Vagina (tissue), 2 donors: ENCODE results near the gene TNNC2. TPM values are rescaled to one million over a fixed set of nuclear protein-coding genes. Genes with fewer than 3 reads are reported as not detected.

Source experiments
- DNase-seq, 2 donors: peaks; one replicate each; pipeline ENCODE4 v3.0.0-alpha.2; 2017; ENCODE audit errors: extremely low spot score in 2 of 2
- H3K27ac ChIP-seq: fragments of 200-600 bp; sonication (generic); one replicate; pipeline ENCODE4 v1.5.1; 2019
- H3K27me3 ChIP-seq: fragments of 200-600 bp; sonication (generic); one replicate; pipeline ENCODE4 v1.5.1; 2019
- H3K36me3 ChIP-seq, 2 donors: fragments of 200-600 bp; sonication (generic); one replicate each; pipeline ENCODE4 v1.5.1; 2017 to 2019
- H3K4me1 ChIP-seq: fragments of 200-600 bp; sonication (generic); one replicate; pipeline ENCODE4 v1.5.1; 2019
- H3K4me3 ChIP-seq, 2 donors: fragments of 200-600 bp; sonication (generic); 1 replicate in 1 of 2; 2 replicates in 1 of 2; pipeline ENCODE4 v1.5.1; 2016 to 2019
- H3K9me3 ChIP-seq: fragments of 200-600 bp; sonication (generic); one replicate; pipeline ENCODE4 v1.5.1; 2019
- POLR2A ChIP-seq, 2 donors: fragments of 450-650 bp; IDR thresholded peaks; one replicate each; pipeline ENCODE4 v1.6.1; 2017; ENCODE audit warnings: antibody characterized with exemption in 2 of 2, mild to moderate bottlenecking in 2 of 2, moderate library complexity in 2 of 2
- POLR2AphosphoS5 ChIP-seq, 2 donors: sonication (generic); formaldehyde crosslinking; IDR thresholded peaks; one replicate each; pipeline ENCODE4 v1.9.0; 2017; ENCODE audit warnings: antibody characterized with exemption in 2 of 2, mild to moderate bottlenecking in 2 of 2, low read depth in 1 of 2; ENCODE audit not compliant: insufficient read depth in 1 of 2
- intact Hi-C: fragments of 100-400 bp; cut with DNase I; formaldehyde crosslinking; loops from one replicate; pipeline ENCODE4 v1.15.1; 2023
- total RNA-seq: library from RNA; depleted of rRNA; stranded (reverse); fragments of >200 nt; gene quantifications from one replicate; pipeline ENCODE4 v1.2.3, GENCODE V29; 2016
- TF ChIP-seq, protein P1 (sequence below), 3 experiments: fragments of 450-650 bp in 2 of 3; fragments of 200-600 bp in 1 of 3; sonication (generic) in 1 of 3; IDR thresholded peaks; one replicate each; pipeline ENCODE4 v1.5.1; 2017 to 2019; ENCODE audit warnings: antibody characterized with exemption in 3 of 3, mild to moderate bottlenecking in 2 of 3, moderate library complexity in 2 of 3

The TNNC2 gene
- total RNA-seq, 1 donor from 2014 or later, result not detected

DNA sequence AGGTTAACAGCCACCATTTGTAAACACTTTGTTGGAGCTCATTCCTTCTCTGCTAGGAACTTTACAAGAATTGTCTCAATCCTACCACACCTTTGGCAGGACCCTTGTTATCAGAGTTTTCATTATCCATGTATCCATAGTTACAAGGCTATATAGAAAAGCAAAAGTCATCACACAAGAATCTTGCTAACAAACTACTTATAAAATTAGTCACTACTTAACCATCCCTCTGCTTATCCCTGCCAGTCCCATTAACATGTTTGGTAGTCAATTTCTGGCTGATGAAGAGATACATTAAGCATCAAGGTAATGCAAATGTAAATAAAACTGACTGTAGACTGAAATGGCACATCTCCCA, 40.7 kb upstream of the TNNC2 start:
- DNase-seq, result no peak
- H3K4me3 ChIP-seq, result no peak overlapping the region
- no peaks in the 10 kb centered on the region for H3K27me3 ChIP-seq
- H3K27ac ChIP-seq, result no peak overlapping the region
- H3K36me3 ChIP-seq, result no peaks in the 10 kb centered on the region
- no peaks in the 10 kb centered on the region for H3K4me1 ChIP-seq
- no peak for TF ChIP-seq POLR2A (IDR thresholded peaks at IDR 0.05)
- TF ChIP-seq, protein P1, sequence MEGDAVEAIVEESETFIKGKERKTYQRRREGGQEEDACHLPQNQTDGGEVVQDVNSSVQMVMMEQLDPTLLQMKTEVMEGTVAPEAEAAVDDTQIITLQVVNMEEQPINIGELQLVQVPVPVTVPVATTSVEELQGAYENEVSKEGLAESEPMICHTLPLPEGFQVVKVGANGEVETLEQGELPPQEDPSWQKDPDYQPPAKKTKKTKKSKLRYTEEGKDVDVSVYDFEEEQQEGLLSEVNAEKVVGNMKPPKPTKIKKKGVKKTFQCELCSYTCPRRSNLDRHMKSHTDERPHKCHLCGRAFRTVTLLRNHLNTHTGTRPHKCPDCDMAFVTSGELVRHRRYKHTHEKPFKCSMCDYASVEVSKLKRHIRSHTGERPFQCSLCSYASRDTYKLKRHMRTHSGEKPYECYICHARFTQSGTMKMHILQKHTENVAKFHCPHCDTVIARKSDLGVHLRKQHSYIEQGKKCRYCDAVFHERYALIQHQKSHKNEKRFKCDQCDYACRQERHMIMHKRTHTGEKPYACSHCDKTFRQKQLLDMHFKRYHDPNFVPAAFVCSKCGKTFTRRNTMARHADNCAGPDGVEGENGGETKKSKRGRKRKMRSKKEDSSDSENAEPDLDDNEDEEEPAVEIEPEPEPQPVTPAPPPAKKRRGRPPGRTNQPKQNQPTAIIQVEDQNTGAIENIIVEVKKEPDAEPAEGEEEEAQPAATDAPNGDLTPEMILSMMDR (IDR thresholded peaks at IDR 0.05), result no peak
- TF ChIP-seq POLR2AphosphoS5 (IDR thresholded peaks at IDR 0.05; ENCODE audit: insufficient read depth in 1 of 2, low read depth in 1 of 2), result no peak
- H3K9me3 ChIP-seq, result no peaks in the 10 kb centered on the region
- intact Hi-C loops, result no loop called here

DNA sequence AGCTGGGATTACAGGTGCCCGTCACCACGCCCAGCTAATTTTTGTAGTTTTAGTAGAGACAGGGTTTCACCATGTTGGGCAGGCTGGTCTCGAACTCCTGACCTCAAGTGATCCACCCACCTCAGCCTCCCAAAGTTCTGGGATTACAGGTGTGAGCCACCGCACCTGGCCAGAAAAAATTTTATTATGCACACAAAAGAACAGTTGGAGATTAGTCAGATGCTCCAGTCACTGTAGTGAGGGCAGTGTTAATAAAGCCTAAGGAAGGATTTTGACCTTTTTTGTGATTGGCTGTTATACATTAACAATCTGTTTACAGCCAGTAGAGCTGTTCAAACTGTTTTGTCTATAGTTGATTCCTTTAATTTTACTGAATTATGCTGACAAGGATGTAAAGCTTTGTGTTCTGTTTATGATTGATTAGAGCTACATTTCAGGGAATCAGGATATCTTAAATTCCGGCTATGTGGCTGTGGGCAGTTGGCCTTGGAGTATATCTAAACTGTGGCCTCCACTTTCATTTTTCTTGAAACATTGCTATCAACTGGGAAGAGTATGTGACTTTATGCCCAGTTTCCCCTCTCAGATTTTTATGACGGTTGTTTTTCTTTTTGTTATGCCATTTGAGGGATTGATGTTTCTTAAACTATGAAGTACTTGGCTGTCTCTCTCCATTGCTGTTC, 40.2 kb upstream of the TNNC2 start:
- Histone ChIP-seq H3K27ac (no peak overlapping the region), H3K9me3 (no peaks in the 10 kb centered on the region), H3K4me1 (no peaks in the 10 kb centered on the region), H3K36me3 (no peaks in the 10 kb centered on the region), H3K27me3 (no peaks in the 10 kb centered on the region), H3K4me3 (no peak overlapping the region)
- TF ChIP-seq, protein P1 (IDR thresholded peaks at IDR 0.05), result no peak
- intact Hi-C loops, result no loop called here
- DNase-seq, result no peak

DNA sequence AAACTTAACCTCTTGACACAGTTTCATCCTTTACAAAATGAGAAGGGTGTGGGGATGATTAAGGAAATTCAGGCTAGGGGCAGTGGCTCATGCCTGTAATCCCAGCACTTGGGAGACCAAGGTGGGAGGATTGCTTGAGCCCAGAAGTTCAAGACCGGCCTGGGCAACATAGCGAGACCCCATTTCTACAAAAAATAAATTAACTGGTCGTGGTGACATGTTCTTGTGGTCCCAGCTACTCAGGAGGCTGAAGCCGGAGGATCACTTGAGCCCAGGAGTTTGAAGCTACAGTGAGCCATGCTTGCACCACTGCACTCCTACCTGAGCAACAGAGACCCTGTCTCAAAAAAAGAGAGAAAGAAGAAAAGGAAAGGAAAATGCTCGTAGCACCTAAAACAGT, 39.3 kb upstream of the TNNC2 start:
- H3K27me3 ChIP-seq, result no peaks in the 10 kb centered on the region
- H3K36me3 ChIP-seq, result no peaks in the 10 kb centered on the region
- TF ChIP-seq, protein P1 (IDR thresholded peaks at IDR 0.05), result no peak
- no peak for TF ChIP-seq POLR2A (IDR thresholded peaks at IDR 0.05)
- no peak for TF ChIP-seq POLR2AphosphoS5 (IDR thresholded peaks at IDR 0.05; ENCODE audit: insufficient read depth in 1 of 2, low read depth in 1 of 2)
- H3K4me3 ChIP-seq, result no peak overlapping the region
- intact Hi-C loops, result no loop called here
- DNase-seq, result no peak
- H3K9me3 ChIP-seq, result no peaks in the 10 kb centered on the region
- no peak overlapping the region for H3K27ac ChIP-seq
- no peaks in the 10 kb centered on the region for H3K4me1 ChIP-seq

DNA sequence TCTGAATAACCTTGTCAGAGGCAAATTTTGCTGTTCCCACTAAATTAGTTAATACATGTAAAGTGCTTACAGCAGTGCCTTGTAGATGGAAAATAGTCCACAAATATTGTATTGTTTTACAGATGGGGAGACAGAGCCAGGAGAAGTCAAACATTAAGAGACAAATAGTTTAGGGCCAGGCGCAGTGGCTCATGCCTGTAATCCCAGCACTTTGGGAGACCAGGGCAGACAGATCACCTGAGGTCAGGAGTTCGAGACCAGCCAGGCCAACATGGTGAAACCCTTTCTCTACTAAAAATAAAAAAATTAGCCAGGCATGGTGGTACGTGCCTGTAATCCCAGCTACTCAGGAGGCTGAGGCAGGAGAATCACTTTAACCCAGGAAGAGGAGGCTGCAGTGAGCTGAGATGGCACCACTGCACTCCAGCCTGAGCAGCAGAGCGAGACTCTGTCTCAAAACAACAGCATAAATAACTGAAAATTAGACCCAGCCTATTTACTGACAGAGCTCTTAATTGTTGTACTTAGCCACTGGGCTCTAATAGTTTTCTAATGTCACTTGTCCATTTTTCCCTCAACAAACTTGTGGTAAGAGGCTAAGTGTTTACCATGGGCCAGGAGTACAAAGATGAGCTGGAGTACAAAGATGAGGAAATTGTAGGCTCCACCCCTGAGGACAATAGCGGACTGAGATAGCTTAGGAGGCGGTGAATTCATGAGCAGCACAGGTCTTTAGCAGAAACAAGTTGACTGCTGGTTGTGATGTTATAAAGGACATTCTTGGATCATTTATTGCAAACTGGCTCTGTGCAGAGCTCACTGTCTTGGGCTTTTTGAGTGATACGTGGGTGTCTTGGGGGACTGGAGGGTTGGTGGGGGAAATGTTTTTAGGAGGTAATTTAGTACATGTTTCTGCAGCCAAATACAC, 36.7 kb upstream of the TNNC2 start:
- Histone ChIP-seq H3K36me3 (no peaks in the 10 kb centered on the region), H3K27me3 (no peaks in the 10 kb centered on the region), H3K4me3 (no peak overlapping the region), H3K9me3 (no peaks in the 10 kb centered on the region), H3K4me1 (no peaks in the 10 kb centered on the region), H3K27ac (no peak overlapping the region)
- TF ChIP-seq POLR2AphosphoS5 (IDR thresholded peaks at IDR 0.05; ENCODE audit: insufficient read depth in 1 of 2, low read depth in 1 of 2) (no peak), POLR2A (IDR thresholded peaks at IDR 0.05) (no peak)
- TF ChIP-seq, protein P1 (IDR thresholded peaks at IDR 0.05), result no peak
- DNase-seq, result no peak
- intact Hi-C loops, result no loop called here
